Left lobe of liver (tissue), 2 donors: ENCODE results near the gene HMGB1. TPM values are rescaled to one million over a fixed set of nuclear protein-coding genes. Genes with fewer than 3 reads are reported as not detected.
"Not testable (repeated sequence)": the region's sequence is repeated elsewhere in the genome, so short reads cannot be mapped to it uniquely, and the experiment has no call there.

Experiments used
- ATAC-seq: fragments of 200-7000 bp; cut with Tn5 transposase; one replicate; pipeline ENCODE4 v1.9.1; 2020; ENCODE audit warnings: mild to moderate bottlenecking, moderate library complexity
- DNase-seq: peaks from one replicate; pipeline ENCODE4 v3.0.0-alpha.2; 2020; ENCODE audit warnings: low spot score
- total RNA-seq: library from RNA; stranded (reverse); gene quantifications from one replicate; pipeline ENCODE4 v1.2.1, GENCODE V29; 2021
- donor health status: DM: no; HTN: no; CAD: no; lungs with moderate emphysema.
- donor health status: DM: no; HTN: yes; CAD: no.

HMGB1 gene
- total RNA-seq, 1 donor from 2014 or later = 92.4 TPM

DNA sequence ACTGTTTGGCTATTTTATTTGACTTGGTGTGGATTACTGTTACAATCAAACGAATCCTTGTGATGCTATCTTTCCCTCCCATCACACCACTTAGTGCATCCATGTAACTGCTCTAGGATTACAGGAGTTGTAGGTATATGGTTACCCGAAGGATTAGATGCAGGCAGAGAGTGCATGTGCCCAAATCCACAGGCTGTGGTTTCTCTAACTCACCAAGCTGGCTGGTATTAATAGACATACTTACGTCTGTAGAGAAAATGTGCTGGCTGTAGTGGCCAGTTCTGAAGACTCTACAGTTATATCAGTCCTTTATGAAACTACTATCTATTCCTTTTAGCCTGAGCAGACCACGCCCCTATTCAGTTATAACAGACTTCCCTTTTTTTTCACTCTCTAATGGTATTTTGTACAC, 1.1 kb upstream of the HMGB1 start:
- ATAC-seq = no peak

DNA sequence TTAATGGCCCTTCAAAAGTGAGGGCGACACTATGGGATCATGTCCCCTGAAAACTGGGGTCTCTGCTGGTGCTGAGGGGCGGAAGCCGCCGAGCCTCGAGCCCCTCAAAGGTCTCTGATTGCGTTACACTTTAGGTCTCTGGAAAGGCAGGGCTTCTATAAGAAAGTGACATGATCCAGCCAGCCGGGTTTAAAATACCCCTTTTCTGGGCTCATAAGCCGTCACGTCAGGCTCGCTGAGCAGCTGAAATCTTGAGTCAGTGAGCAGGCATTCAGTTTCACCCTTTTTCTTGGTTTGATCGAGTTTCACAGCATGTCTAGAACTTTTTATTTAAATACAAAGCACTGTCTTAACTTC, 600 bp upstream of the HMGB1 start:
- DNase-seq (no peak), ATAC-seq (no peak)

More for the DNA sequence above, 1.1 kb upstream of the HMGB1 start:
- DNase-seq = no peak

DNA sequence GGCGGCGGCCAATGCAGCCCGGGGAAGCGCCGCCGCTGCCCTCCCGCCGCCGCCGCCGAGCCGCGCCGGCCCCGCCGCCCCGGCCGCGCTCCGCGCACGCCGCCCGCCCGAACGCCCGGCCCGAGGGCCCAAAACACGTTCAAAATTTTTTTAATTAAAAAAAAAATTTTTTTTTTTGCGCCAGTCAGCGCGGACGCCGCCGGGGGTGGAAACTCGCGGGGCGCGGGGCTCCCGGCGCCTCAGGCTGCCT, 468 bp downstream of the HMGB1 start:
- DNase-seq (no peak), ATAC-seq (no peak)

DNA sequence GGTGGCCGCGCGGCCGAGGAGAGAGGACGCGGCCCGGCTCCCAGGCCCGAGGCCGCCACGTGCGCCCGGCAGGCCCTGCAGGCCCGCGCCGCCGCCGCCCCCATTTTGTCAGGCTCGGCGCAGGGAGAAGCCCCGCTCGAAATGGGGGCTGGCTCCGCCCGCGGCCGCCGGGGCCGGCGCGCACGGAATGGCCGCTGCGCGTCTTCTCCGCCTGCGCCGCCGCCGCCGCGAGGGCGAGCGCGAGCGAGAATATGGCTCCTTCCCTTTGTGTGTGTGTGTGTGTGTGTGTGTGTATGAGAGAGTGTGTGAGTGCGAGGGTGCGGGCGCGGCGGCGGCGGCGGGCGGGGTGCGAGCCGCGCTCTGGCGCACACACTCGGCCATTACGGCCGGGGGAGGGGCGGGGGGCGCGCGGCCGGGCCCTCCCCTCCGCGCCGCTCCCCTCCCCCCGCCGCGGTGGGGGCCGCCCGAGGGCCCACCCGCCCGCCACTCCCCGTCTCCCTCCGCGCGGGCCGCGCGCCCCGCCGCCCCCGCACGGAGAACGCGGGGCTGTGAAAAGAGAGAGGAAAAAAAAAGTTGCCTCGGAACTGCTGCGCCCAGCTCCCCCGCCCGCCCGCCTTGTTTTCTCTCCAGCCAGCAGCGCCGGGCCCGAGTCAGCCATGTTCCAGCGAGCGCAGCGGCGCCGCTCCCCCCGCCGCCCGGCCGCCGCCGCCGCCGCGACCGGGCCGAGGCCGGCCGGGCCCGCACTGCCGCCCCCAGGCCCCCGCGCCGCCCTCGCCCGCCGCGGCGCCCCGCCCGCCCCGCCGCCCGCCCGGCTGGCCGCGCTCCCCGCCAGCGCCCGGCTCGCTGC, 1.0 kb downstream of the HMGB1 start:
- ATAC-seq (peak; percentile 75), DNase-seq (peak; percentile 79)

GRCh38 chr13:30463787-30464495, 1.8 kb downstream of the HMGB1 start:
- DNase-seq = peak; percentile 77
- peak; percentile 55 for ATAC-seq

DNA sequence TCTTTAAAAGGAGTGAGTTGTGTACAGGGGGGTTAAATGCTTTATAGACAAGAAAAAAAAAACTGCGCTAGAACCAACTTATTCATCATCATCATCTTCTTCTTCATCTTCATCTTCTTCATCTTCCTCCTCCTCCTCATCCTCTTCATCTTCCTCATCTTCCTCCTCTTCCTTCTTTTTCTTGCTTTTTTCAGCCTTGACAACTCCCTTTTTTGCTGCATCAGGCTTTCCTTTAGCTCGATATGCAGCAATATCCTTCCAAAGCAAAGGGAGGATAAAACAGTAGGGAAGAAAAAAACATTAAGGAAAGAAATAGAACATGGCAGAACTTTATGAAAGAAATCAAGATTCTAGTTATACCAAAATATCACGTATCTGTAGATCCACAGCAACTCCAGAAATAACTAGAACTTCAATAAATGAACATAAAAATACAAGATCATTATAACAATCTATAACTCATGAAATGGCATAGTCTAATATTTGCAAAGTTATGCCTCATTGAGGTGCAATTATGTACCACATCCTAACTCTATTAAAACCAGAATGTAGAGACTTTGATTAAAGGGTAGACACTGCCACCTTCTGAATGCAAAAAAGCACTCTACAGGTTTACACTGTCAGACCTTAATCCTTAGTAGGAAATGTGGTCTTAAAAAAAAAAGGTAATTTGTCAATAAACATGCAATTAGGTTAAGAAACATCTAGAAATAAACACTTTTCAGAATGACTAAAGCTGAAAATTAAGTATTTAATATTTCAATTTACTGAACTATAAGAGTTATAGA, 4.3 kb downstream of the HMGB1 start:
- not testable (repeated sequence) for DNase-seq, ATAC-seq

DNA sequence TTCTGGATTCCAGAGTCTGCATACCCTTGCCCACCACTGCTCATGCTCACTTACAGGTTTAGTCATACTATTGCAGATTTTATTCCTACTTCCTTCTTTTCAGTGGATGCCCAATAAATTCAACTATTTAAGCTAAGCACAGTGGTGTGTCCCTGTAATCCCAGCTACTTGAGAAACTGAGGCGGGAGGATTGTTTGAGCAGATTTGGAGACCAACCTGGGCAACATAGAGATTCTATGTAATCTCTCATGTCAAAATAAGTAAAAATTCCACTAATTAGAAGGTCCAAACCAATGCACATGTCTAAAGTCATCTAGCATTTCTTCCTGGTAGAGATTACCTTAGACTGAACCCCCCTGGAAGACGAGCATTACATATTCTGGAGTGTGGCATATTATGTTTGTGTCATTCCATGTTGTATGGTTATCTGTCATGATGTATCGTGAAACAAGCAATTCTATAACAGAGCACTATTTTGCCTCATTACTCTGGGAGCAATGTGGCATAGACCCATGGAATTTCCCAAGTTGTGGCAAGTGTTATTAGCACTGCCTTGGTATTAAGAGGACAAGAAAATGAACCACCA, 8.3 kb downstream of the HMGB1 start:
- DNase-seq (no peak), ATAC-seq (no peak)

DNA sequence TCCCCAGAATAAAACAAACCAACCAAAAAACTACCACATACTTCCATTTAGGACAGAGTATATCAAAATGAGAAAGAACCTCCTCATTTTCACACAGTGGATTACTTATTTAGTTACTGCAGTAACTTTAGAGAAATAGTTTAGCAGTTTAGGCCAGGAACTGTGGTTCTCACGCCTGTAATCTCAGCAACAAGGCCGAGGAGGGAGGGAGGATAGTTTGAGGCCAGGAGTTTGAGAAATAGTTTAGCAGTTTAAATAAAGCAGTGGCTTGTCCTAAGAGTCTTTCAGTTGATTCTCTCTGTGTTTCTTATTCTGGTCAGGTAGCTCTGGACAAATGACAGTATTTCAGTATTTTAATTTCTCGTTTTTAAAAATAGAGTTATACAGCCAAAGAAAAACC, 9.4 kb downstream of the HMGB1 start:
- ATAC-seq = peak; percentile 42
- no peak for DNase-seq

DNA sequence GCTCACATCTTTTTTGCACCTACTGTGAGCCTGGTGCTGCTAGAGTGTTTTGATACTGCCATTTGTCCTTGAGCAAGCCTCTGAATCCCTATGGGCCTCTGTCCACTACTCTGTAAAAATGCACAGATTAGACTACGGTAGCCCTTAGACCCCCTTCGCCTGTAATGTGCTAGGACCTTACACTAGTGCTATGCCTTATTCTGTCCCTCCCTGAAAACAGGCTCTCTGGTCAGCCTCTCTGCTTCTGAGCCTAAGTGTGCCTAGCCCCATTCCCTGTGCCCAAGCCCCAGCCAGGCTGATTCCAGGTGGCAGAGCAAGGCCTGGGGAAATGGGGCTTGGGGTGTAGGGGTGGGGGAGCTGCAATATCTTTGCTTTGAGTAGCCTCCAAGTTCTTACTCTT, 10.7 kb downstream of the HMGB1 start:
- DNase-seq (no peak), ATAC-seq (no peak)

GRCh38 chr13:30453727-30454126, 12.0 kb downstream of the HMGB1 start:
- no peak for ATAC-seq
- no peak for DNase-seq

DNA sequence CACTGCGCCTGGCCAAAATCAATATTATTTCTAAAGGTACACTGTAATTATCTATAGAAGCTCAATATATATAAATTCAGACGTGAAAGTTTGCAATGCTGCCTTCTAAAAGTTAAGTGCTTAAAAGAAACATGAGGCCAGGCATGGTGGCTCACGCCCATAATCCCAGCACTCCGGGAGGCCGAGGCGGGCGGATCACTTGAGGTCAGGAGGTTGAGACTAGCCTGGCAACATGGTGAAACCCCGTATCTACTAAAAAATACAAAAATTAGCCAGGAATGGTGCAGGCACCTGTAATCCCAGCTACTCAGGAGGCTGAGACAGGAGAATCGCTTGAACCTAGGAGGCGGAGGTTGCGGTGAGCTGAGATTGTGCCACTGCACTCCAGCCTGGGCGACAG, 14.3 kb downstream of the HMGB1 start:
- not testable (repeated sequence) for ATAC-seq, DNase-seq

- ATAC-seq (no peak), DNase-seq (no peak)
Observed at GRCh38 chr13:30450066-30450465, 15.7 kb downstream of the HMGB1 start.

GRCh38 chr13:30448441-30448840, 17.3 kb downstream of the HMGB1 start:
- DNase-seq (no peak), ATAC-seq (no peak)

- no peak for ATAC-seq
Observed at GRCh38 chr13:30446126-30446500, 19.6 kb downstream of the HMGB1 start.

DNA sequence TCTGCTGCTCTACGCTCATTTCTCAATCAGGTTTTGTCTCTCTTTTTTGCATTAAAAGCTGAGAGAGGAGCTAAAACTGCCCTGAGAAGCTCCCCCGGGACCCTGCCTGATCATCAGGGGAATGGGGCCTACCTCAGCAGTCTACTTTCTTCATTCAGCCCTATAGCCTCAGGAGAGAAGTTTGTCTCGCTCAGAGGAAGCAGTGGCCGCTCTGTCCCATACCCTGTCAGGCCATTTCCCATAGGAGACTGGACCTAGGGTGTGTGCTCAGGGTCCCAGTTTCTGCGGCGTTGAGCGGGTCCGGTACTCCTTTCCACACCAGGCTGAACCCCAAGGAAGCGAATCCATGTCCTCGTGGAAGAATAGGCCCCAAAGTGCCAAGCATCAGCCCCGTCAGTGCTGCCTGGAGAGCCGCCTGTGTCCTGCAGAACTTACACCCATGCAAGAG, 21.8 kb downstream of the HMGB1 start:
- ATAC-seq = no peak

More at GRCh38 chr13:30446126-30446500, 19.6 kb downstream of the HMGB1 start:
- no peak for DNase-seq

GRCh38 chr13:30443491-30443890, 22.2 kb downstream of the HMGB1 start:
- not testable (repeated sequence) for DNase-seq, ATAC-seq

More for the DNA sequence above, 21.8 kb downstream of the HMGB1 start:
- no peak for DNase-seq

DNA sequence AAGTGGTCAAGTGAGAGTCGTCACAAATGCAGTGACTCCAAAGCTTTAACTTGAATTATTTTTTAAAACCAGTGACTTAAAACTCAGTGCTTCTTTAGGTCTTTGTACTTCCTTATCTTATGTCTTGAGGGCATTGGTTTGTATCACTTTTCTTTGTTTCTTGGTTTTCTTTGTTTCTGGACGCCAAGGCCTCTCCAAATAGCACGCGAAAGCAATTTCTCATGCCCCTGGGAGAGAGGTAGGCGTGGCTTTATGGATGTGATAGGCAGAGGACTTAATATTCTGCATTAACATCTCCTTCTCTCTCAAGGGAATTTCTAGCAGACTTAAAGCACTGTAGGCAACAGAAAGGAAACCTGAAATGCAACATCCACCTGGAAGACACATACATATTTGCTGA, 22.8 kb downstream of the HMGB1 start:
- ATAC-seq = no peak
- no peak for DNase-seq

DNA sequence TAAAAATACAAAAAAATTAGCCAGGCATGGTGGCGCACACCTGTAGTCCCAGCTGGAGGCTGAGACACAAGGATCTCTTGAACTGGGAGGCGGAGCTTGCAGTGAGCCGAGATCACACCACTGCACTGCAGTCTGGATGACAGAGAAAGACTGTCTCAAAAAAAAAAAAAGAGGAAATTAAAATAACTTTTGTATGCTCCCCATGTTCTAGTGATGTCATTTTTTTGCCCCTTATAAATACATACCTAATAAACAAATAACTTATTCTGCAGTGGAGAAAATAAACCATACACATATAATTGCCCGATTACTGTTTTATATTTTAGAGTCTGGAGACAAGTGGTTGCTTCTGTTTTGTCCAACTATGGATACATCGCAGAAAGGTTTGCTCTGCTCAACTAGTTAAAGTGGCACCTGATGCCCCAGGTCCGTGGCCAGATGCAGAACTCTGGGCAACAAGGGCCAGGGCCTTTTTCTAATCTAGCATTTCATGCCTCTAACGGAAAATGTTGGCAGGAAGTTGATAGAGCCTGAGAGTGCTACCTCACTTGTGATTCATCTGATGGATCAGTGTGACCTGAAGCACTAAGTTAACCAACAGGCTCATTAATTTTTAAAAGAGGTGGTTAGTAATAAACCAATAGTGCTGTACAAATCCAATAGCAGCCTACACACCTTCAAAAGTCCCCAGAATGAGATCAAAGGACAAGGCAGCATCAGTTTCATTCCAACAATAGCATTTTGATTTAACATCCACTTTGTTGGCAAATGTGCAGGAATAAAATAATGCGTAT, 24.6 kb downstream of the HMGB1 start:
- no peak for ATAC-seq
- no peak for DNase-seq

DNA sequence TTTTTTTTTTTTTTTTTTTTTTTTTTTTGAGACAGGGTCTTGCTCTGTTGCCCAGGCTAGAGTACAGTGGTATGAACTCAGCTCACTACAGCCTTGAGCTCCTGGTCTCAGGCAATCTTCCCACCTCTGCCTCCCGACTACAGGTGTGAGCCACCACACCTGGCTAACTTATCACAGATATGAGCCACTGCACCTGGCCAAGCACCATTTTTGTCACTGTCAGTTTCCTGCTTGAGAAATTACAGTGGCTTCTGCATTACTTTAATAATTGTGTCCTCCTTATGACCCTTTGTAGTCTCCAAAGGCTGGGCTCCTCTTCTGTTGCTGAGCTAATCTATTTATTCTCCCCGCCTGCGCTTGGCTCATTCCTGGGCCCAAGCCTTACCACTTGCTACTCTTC, 27.4 kb downstream of the HMGB1 start:
- DNase-seq = no peak
- no peak for ATAC-seq

GRCh38 chr13:30437177-30437576, 28.6 kb downstream of the HMGB1 start:
- DNase-seq (no peak), ATAC-seq (no peak)
